GM23338 (cell line): ENCODE data around the gene ERCC6L. TPM values are rescaled to one million over a fixed set of nuclear protein-coding genes. Genes with fewer than 3 reads are reported as not detected.

Experiments
- ATAC-seq: fragments of 200-7000 bp; cut with Tn5 transposase; 3 replicates; pipeline ENCODE4 v1.9.1; 2020
- DNase-seq: peaks from one replicate; pipeline ENCODE4 v3.0.0-alpha.2; 2015; ENCODE audit warnings: low spot score
- H2AFZ ChIP-seq: fragments of 200-600 bp; sonication (generic); 2 replicates; pipeline ENCODE4 v1.8.0; 2016; ENCODE audit warnings: antibody characterized with exemption, mild to moderate bottlenecking, moderate library complexity
- H3F3A ChIP-seq: fragments of 200-600 bp; sonication (generic); replicated peaks from 2 replicates; pipeline ENCODE4 v1.8.0; 2017; ENCODE audit warnings: antibody characterized with exemption, mixed run types, low read depth
- H3K27ac ChIP-seq: fragments of 200-600 bp; sonication (generic); 2 replicates; pipeline ENCODE4 v1.6.1; 2016; ENCODE audit warnings: low read depth
- H3K27me3 ChIP-seq: fragments of 200-600 bp; sonication (generic); 2 replicates; pipeline ENCODE4 v1.8.0; 2016; ENCODE audit warnings: mild to moderate bottlenecking, mixed run types, moderate library complexity; ENCODE audit not compliant: insufficient read depth
- H3K36me3 ChIP-seq: fragments of 200-600 bp; sonication (generic); 2 replicates; pipeline ENCODE4 v1.8.0; 2016; ENCODE audit warnings: mild to moderate bottlenecking; ENCODE audit not compliant: insufficient read depth
- H3K4me1 ChIP-seq: fragments of 200-600 bp; sonication (generic); 2 replicates; pipeline ENCODE4 v1.8.0; 2016; ENCODE audit warnings: mild to moderate bottlenecking, moderate library complexity; ENCODE audit not compliant: insufficient read depth
- H3K4me2 ChIP-seq: fragments of 200-600 bp; sonication (generic); 2 replicates; pipeline ENCODE4 v1.7.1; 2017; ENCODE audit warnings: mixed run types
- H3K4me3 ChIP-seq: fragments of 200-600 bp; sonication (generic); 2 replicates; pipeline ENCODE4 v1.6.1; 2016; ENCODE audit warnings: mixed run types
- H3K79me2 ChIP-seq: fragments of 200-600 bp; sonication (generic); replicated peaks from 2 replicates; pipeline ENCODE4 v1.8.0; 2017; ENCODE audit warnings: mild to moderate bottlenecking; ENCODE audit not compliant: insufficient read depth
- H3K9me2 ChIP-seq: fragments of 200-600 bp; sonication (generic); 2 replicates; pipeline ENCODE4 v1.8.0; 2017; ENCODE audit not compliant: insufficient read depth
- H4K20me1 ChIP-seq: fragments of 200-600 bp; sonication (generic); replicated peaks from 2 replicates; pipeline ENCODE4 v1.8.0; 2017; ENCODE audit warnings: mild to moderate bottlenecking; ENCODE audit not compliant: insufficient read depth
- H3K27ac Mint-ChIP-seq: 2 replicates; pipeline ENCODE4 v1.8.0; 2020; ENCODE audit warnings: inconsistent platforms, mild to moderate bottlenecking, moderate library complexity, mixed read lengths
- H3K27me3 Mint-ChIP-seq: 3 replicates; pipeline ENCODE4 v1.8.0; 2022; ENCODE audit warnings: low read depth, mild to moderate bottlenecking, moderate library complexity, mixed read lengths, inconsistent platforms; ENCODE audit not compliant: insufficient read depth, poor library complexity
- H3K36me3 Mint-ChIP-seq: 3 replicates; pipeline ENCODE4 v1.8.0; 2021; ENCODE audit warnings: low read depth, mild to moderate bottlenecking, inconsistent platforms, moderate library complexity, mixed read lengths
- H3K4me1 Mint-ChIP-seq: 3 replicates; pipeline ENCODE4 v1.8.0; 2020; ENCODE audit warnings: mild to moderate bottlenecking, inconsistent platforms, mixed read lengths
- H3K4me3 Mint-ChIP-seq: 3 replicates; pipeline ENCODE4 v1.8.0; 2021; ENCODE audit warnings: moderate library complexity, mild to moderate bottlenecking, inconsistent platforms, mixed read lengths
- H3K9me3 Mint-ChIP-seq: 3 replicates; pipeline ENCODE4 v1.8.0; 2020; ENCODE audit warnings: moderate library complexity, mild to moderate bottlenecking, inconsistent platforms, mixed read lengths
- polyA plus RNA-seq: library from polyadenylated mRNA; unstranded; fragments of >200 nt; fragmentation: Nextera tagmentation; extraction: Ambion mirVana; gene quantifications from 2 replicates; pipeline ENCODE4 v1.2.1, GENCODE V29; 2016
- total RNA-seq: library from RNA; depleted of rRNA; stranded (reverse); fragments of >200 nt; shearing (Covaris generic); gene quantifications from 2 replicates; pipeline ENCODE4 v1.2.3, GENCODE V29; 2014
- TF ChIP-seq, protein P1 (sequence below): IDR thresholded peaks from one replicate; pipeline ENCODE4 v1.6.1; 2018; ENCODE audit warnings: antibody characterized with exemption; ENCODE audit not compliant: unreplicated experiment
- TF ChIP-seq, protein P2 (sequence below): IDR thresholded peaks from 2 replicates; pipeline ENCODE4 v1.6.1; 2016; ENCODE audit warnings: antibody characterized with exemption
- TF ChIP-seq, protein P3 (sequence below): fragments of 250-450 bp; sonication (Bioruptor Pico); IDR thresholded peaks from 2 replicates; pipeline ENCODE4 v1.5.0; 2020; ENCODE audit warnings: mild to moderate bottlenecking, moderate library complexity

Gene ERCC6L
- total and polyA plus RNA-seq, 2 experiments from 2014 or later = 11.3 to 23.1 TPM

DNA sequence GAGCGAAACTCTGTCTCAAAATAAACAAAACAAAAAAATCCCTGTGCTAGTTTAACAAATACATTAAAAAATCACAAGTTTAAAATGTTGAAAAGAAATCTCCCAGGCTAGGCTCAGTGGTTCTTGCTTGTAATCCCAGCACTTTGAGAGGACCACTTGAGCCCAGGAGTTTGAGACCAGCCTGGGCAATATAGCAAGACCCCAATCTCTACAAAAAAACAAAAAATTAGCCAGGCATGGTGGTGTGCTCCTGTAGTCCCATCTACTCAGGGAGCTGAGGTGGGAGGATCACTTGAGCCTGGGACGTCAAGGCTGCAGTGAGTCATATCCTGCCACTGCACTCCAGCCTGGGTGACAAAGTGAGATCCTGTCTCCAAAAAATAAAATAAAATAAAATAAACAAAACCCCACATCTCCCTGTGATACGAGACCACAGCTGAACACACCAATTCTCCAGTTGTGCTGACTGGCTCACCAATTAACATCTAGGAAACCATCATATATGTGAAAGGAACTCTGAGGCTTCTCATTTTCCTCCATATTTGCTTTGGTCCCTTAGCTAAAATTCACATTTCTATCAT is 30.9 kb upstream of the ERCC6L start:
- no peak for DNase-seq
- peaks cover 7% of the 10 kb centered on the region for H3K79me2 ChIP-seq
- no peak overlapping the region for H2AFZ ChIP-seq
- H3K36me3 ChIP-seq = peaks cover 12% of the 10 kb centered on the region
- no peak overlapping the region for H3K27ac ChIP-seq
- no peak overlapping the region for H3K4me2 ChIP-seq
- H3K36me3 Mint-ChIP-seq = peaks cover 68% of the 10 kb centered on the region
- H3K27me3 ChIP-seq = no peaks in the 10 kb centered on the region
- H3K4me3 Mint-ChIP-seq = no peak overlapping the region
- peaks cover 4% of the 10 kb centered on the region for H4K20me1 ChIP-seq
- H3K4me1 ChIP-seq = 0 out of 2 replicates have a peak, but pooled peaks cover under 1% of the 10 kb centered on the region
- H3F3A ChIP-seq = peaks cover 17% of the 10 kb centered on the region
- no peak overlapping the region for H3K27ac Mint-ChIP-seq
- peaks cover 2% of the 10 kb centered on the region for H3K27me3 Mint-ChIP-seq
- ATAC-seq = no peak
- no peaks in the 10 kb centered on the region for H3K9me2 ChIP-seq
- peaks cover 14% of the 10 kb centered on the region for H3K4me1 Mint-ChIP-seq
- H3K9me3 Mint-ChIP-seq = no peaks in the 10 kb centered on the region
- no peak overlapping the region for H3K4me3 ChIP-seq
- TF ChIP-seq, protein P1, sequence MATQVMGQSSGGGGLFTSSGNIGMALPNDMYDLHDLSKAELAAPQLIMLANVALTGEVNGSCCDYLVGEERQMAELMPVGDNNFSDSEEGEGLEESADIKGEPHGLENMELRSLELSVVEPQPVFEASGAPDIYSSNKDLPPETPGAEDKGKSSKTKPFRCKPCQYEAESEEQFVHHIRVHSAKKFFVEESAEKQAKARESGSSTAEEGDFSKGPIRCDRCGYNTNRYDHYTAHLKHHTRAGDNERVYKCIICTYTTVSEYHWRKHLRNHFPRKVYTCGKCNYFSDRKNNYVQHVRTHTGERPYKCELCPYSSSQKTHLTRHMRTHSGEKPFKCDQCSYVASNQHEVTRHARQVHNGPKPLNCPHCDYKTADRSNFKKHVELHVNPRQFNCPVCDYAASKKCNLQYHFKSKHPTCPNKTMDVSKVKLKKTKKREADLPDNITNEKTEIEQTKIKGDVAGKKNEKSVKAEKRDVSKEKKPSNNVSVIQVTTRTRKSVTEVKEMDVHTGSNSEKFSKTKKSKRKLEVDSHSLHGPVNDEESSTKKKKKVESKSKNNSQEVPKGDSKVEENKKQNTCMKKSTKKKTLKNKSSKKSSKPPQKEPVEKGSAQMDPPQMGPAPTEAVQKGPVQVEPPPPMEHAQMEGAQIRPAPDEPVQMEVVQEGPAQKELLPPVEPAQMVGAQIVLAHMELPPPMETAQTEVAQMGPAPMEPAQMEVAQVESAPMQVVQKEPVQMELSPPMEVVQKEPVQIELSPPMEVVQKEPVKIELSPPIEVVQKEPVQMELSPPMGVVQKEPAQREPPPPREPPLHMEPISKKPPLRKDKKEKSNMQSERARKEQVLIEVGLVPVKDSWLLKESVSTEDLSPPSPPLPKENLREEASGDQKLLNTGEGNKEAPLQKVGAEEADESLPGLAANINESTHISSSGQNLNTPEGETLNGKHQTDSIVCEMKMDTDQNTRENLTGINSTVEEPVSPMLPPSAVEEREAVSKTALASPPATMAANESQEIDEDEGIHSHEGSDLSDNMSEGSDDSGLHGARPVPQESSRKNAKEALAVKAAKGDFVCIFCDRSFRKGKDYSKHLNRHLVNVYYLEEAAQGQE = no peak
- TF ChIP-seq, protein P2, sequence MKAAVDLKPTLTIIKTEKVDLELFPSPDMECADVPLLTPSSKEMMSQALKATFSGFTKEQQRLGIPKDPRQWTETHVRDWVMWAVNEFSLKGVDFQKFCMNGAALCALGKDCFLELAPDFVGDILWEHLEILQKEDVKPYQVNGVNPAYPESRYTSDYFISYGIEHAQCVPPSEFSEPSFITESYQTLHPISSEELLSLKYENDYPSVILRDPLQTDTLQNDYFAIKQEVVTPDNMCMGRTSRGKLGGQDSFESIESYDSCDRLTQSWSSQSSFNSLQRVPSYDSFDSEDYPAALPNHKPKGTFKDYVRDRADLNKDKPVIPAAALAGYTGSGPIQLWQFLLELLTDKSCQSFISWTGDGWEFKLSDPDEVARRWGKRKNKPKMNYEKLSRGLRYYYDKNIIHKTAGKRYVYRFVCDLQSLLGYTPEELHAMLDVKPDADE = no peak
- TF ChIP-seq, protein P3, sequence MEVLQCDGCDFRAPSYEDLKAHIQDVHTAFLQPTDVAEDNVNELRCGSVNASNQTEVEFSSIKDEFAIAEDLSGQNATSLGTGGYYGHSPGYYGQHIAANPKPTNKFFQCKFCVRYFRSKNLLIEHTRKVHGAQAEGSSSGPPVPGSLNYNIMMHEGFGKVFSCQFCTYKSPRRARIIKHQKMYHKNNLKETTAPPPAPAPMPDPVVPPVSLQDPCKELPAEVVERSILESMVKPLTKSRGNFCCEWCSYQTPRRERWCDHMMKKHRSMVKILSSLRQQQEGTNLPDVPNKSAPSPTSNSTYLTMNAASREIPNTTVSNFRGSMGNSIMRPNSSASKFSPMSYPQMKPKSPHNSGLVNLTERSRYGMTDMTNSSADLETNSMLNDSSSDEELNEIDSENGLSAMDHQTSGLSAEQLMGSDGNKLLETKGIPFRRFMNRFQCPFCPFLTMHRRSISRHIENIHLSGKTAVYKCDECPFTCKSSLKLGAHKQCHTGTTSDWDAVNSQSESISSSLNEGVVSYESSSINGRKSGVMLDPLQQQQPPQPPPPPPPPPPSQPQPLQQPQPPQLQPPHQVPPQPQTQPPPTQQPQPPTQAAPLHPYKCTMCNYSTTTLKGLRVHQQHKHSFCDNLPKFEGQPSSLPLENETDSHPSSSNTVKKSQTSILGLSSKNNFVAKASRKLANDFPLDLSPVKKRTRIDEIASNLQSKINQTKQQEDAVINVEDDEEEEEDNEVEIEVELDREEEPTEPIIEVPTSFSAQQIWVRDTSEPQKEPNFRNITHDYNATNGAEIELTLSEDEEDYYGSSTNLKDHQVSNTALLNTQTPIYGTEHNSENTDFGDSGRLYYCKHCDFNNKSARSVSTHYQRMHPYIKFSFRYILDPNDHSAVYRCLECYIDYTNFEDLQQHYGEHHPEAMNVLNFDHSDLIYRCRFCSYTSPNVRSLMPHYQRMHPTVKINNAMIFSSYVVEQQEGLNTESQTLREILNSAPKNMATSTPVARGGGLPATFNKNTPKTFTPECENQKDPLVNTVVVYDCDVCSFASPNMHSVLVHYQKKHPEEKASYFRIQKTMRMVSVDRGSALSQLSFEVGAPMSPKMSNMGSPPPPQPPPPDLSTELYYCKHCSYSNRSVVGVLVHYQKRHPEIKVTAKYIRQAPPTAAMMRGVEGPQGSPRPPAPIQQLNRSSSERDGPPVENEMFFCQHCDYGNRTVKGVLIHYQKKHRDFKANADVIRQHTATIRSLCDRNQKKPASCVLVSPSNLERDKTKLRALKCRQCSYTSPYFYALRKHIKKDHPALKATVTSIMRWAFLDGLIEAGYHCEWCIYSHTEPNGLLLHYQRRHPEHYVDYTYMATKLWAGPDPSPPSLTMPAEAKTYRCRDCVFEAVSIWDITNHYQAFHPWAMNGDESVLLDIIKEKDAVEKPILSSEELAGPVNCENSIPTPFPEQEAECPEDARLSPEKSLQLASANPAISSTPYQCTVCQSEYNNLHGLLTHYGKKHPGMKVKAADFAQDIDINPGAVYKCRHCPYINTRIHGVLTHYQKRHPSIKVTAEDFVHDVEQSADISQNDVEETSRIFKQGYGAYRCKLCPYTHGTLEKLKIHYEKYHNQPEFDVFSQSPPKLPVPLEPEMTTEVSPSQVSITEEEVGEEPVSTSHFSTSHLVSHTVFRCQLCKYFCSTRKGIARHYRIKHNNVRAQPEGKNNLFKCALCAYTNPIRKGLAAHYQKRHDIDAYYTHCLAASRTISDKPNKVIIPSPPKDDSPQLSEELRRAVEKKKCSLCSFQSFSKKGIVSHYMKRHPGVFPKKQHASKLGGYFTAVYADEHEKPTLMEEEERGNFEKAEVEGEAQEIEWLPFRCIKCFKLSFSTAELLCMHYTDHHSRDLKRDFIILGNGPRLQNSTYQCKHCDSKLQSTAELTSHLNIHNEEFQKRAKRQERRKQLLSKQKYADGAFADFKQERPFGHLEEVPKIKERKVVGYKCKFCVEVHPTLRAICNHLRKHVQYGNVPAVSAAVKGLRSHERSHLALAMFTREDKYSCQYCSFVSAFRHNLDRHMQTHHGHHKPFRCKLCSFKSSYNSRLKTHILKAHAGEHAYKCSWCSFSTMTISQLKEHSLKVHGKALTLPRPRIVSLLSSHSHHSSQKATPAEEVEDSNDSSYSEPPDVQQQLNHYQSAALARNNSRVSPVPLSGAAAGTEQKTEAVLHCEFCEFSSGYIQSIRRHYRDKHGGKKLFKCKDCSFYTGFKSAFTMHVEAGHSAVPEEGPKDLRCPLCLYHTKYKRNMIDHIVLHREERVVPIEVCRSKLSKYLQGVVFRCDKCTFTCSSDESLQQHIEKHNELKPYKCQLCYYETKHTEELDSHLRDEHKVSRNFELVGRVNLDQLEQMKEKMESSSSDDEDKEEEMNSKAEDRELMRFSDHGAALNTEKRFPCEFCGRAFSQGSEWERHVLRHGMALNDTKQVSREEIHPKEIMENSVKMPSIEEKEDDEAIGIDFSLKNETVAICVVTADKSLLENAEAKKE (CRISPR knock-in tag) = no peak
